Measurements from ENCODE around the gene CCS. TPM values are rescaled to one million over a fixed set of nuclear protein-coding genes. Genes with fewer than 3 reads are reported as not detected.

CCS gene
- total RNA-seq, 2 donors from 2014 or later, result 26.5 to 33.9 TPM

GRCh38 chr11:66561178-66561974 is 31.6 kb upstream of the CCS start:
- Histone ChIP-seq H3K36me3 (replicated peaks in 1 of 2; ENCODE audit: insufficient read depth in 1 of 2, low read depth in 2 of 2) (no peaks in the 10 kb centered on the region), H3K9me3 (no peaks in the 10 kb centered on the region), H3K4me3 (no peak overlapping the region), H3K27ac (no peak overlapping the region), H3K4me1 (peaks cover 9% of the 10 kb centered on the region), H3K27me3 (no peaks in the 10 kb centered on the region)
- WGBS, 2 donors, result 72 to 84% methylated on average over 5 to 13 of the region's 14 CpGs
- intact Hi-C loops (cut with DNase I), result no loop called here
- TF ChIP-seq POLR2A (IDR thresholded peaks at IDR 0.05), result no peak
- no peak for TF ChIP-seq CTCF (IDR thresholded peaks at IDR 0.05)
- DNase-seq, result no peak
- ATAC-seq, result no peak

- intact Hi-C loops (cut with DNase I), result no loop called here
- DNase-seq (no peak), ATAC-seq (no peak)
- H3K9me3 ChIP-seq, result no peaks in the 10 kb centered on the region
- no peaks in the 10 kb centered on the region for H3K36me3 ChIP-seq (replicated peaks in 1 of 2; ENCODE audit: insufficient read depth in 1 of 2, low read depth in 2 of 2)
- H3K4me3 ChIP-seq, result no peak overlapping the region
- TF ChIP-seq POLR2A (IDR thresholded peaks at IDR 0.05), result no peak
- no peak for TF ChIP-seq CTCF (IDR thresholded peaks at IDR 0.05)
- 91 to 95% methylated on average over 7 to 9 of the region's 9 CpGs for WGBS, 2 donors
- peaks cover 9% of the 10 kb centered on the region for H3K4me1 ChIP-seq
- H3K27ac ChIP-seq, result no peak overlapping the region
- no peaks in the 10 kb centered on the region for H3K27me3 ChIP-seq
Measured at GRCh38 chr11:66561975-66562248, 31.1 kb upstream of the CCS start.

- no peak overlapping the region for H3K4me3 ChIP-seq
- ATAC-seq, result no peak
- 65 to 83% methylated on average over 2 of the region's 2 CpGs for WGBS, 2 donors
- H3K4me1 ChIP-seq, result peaks cover 9% of the 10 kb centered on the region
- intact Hi-C loops (cut with DNase I), result no loop called here
- H3K27ac ChIP-seq, result no peak overlapping the region
- no peaks in the 10 kb centered on the region for H3K27me3 ChIP-seq
- H3K36me3 ChIP-seq (replicated peaks in 1 of 2; ENCODE audit: insufficient read depth in 1 of 2, low read depth in 2 of 2), result no peaks in the 10 kb centered on the region
- no peaks in the 10 kb centered on the region for H3K9me3 ChIP-seq
- no peak for TF ChIP-seq CTCF (IDR thresholded peaks at IDR 0.05)
- no peak for TF ChIP-seq POLR2A (IDR thresholded peaks at IDR 0.05)
- no peak for DNase-seq
Measured at GRCh38 chr11:66562275-66562674, 30.7 kb upstream of the CCS start.

- WGBS, 2 donors, result 80 to 85% methylated on average over 9 to 20 of the region's 20 CpGs
- Histone ChIP-seq H3K9me3 (no peaks in the 10 kb centered on the region), H3K4me1 (peaks cover 15% of the 10 kb centered on the region), H3K4me3 (no peak overlapping the region), H3K27me3 (no peaks in the 10 kb centered on the region), H3K36me3 (replicated peaks in 1 of 2; ENCODE audit: insufficient read depth in 1 of 2, low read depth in 2 of 2) (no peaks in the 10 kb centered on the region), H3K27ac (no peak overlapping the region)
- intact Hi-C loops (cut with DNase I), result no loop called here
- no peak for DNase-seq
- ATAC-seq, result no peak
- TF ChIP-seq CTCF (IDR thresholded peaks at IDR 0.05) (no peak), POLR2A (IDR thresholded peaks at IDR 0.05) (no peak)
Measured at GRCh38 chr11:66562907-66563583, 29.9 kb upstream of the CCS start.

- Histone ChIP-seq H3K27me3 (no peaks in the 10 kb centered on the region), H3K27ac (no peak overlapping the region), H3K4me3 (no peak overlapping the region), H3K36me3 (replicated peaks in 1 of 2; ENCODE audit: insufficient read depth in 1 of 2, low read depth in 2 of 2) (no peaks in the 10 kb centered on the region), H3K9me3 (no peaks in the 10 kb centered on the region), H3K4me1 (peaks cover 21% of the 10 kb centered on the region)
- DNase-seq, result no peak
- 88 to 100% methylated on average over 2 to 10 of the region's 10 CpGs for whole genome bisulfite sequencing, 2 donors
- intact Hi-C loops (cut with DNase I), result no loop called here
- ATAC-seq, result no peak
- TF ChIP-seq POLR2A (IDR thresholded peaks at IDR 0.05) (no peak), CTCF (IDR thresholded peaks at IDR 0.05) (no peak)
Measured at GRCh38 chr11:66563832-66564231, 29.2 kb upstream of the CCS start.

Measured in body of pancreas (tissue), 4 donors.